ENCODE data around the gene FHAD1. TPM values are rescaled to one million over a fixed set of nuclear protein-coding genes. Genes with fewer than 3 reads are reported as not detected.
"Not testable (repeated sequence)": the region's sequence is repeated elsewhere in the genome, so short reads cannot be mapped to it uniquely, and the experiment has no call there.

FHAD1 gene
- total RNA-seq, 1 donor from 2014 or later, result not detected

GRCh38 chr1:15275921-15276683, 29.1 kb downstream of the FHAD1 start:
- ATAC-seq (peak; percentile 45), DNase-seq (ENCODE audit: low spot score) (no peak)

- DNase-seq (ENCODE audit: low spot score), result no peak
- no peak for ATAC-seq
Measured at GRCh38 chr1:15276691-15277446, 29.8 kb downstream of the FHAD1 start.

GRCh38 chr1:15277447-15277838, 30.4 kb downstream of the FHAD1 start:
- DNase-seq (ENCODE audit: low spot score) (no peak), ATAC-seq (no peak)

GRCh38 chr1:15277933-15278332, 30.9 kb downstream of the FHAD1 start:
- no peak for DNase-seq (ENCODE audit: low spot score)
- ATAC-seq, result no peak

GRCh38 chr1:15279576-15280230, 32.7 kb downstream of the FHAD1 start:
- ATAC-seq, result no peak

DNA sequence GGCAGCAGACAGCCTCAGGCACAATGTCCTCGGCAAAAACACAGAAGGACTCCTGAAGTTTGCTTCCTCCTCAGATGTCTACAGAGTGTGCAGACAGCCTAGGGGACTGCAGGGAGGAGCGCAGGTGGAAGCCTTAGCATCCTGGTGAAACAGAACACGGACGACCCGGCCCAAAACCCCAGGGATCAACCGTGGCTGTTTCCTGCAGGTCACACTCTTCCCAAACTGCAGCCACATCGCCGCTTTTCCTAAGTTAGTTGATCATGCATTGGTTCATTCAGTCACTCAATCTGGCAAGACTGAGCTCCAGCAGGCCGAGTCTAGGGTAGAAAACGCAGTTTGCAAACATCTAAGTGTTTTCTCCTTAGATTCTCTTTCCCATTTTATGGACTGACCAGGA, 33.4 kb downstream of the FHAD1 start:
- ATAC-seq (no peak), DNase-seq (ENCODE audit: low spot score) (no peak)

More at GRCh38 chr1:15279576-15280230, 32.7 kb downstream of the FHAD1 start:
- DNase-seq (ENCODE audit: low spot score), result no peak

GRCh38 chr1:15282038-15282437, 35.0 kb downstream of the FHAD1 start:
- ATAC-seq (peak; percentile 54), DNase-seq (ENCODE audit: low spot score) (no peak)

DNA sequence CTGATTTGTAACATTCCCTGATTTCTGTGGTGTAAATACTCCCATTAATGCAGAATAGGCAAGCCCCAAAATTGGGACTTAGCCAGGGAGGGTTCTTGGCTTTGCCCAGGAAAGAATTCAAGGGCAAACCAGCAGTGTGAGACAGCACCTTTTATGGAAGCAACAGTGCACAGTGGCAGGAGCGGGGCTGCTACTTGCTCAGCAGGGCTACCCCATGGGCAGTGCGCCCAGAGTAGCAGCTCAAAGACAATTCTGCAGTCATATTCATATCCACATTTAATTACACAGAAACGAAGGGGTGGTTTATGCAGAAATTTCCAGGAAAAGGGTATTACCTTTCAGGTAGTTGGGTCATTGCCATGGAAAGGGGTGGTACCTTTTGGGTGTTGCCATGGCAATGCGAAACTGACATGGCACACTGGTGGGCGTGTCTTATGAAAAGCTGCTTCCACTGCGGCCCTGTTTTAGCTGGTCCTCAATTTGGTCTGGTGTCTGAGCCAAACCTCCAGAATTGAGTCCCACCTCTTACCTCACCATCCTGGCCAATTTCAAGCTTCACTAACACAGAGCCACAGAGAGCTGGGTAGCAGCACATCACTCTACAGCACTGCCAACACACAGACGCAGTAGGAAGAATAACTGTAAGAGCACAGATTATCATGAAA, 35.9 kb downstream of the FHAD1 start:
- ATAC-seq, result no peak
- DNase-seq (ENCODE audit: low spot score), result no peak

DNA sequence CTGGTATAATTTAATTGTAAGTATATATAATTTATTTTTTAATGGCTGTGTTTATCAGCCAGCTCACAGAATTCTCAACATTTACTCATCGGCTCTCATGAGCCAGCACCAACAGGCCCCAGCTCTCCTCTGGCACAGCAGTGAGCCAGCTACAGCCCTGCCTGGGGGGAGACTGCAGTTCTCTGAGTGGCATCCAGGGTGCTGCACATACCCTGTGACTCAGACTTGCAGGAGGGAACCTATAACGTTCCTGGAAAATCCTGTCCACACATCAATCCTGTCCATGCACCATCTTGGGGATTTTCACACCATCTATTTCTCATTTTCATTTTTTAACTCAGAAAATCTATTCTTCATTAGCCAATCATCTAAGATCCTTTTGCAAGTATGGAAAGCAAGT, 36.5 kb downstream of the FHAD1 start:
- DNase-seq (ENCODE audit: low spot score) (no peak), ATAC-seq (no peak)

DNA sequence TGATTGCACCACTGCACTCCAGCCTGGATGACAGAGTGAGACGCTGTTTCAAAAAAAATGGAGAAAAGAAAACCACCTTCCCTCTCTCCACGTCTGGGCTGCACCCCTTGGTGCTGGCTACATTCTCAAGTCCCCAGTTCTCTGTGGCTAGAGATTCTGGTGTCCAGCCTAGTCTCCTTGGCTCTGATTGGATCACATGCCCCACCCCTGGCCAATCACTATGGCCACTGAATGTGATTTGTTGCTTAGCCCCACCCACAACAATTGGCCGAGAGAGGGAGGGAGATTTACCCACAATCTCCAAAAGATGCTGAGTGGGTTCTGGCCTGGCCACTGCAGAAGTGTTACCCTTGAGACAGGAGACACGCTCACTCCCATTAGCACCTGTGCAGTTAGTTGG, 39.4 kb downstream of the FHAD1 start:
- ATAC-seq (no peak), DNase-seq (ENCODE audit: low spot score) (no peak)

GRCh38 chr1:15287035-15287979, 40.3 kb downstream of the FHAD1 start:
- no peak for ATAC-seq
- no peak for DNase-seq (ENCODE audit: low spot score)

- DNase-seq (ENCODE audit: low spot score) (no peak), ATAC-seq (peak; percentile 26)
Measured at GRCh38 chr1:15288173-15288926, 41.3 kb downstream of the FHAD1 start.

GRCh38 chr1:15289251-15289651, 42.2 kb downstream of the FHAD1 start:
- ATAC-seq (no peak), DNase-seq (ENCODE audit: low spot score) (no peak)

GRCh38 chr1:15290382-15290781, 43.4 kb downstream of the FHAD1 start:
- DNase-seq (ENCODE audit: low spot score), result no peak

GRCh38 chr1:15295696-15296095, 48.7 kb downstream of the FHAD1 start:
- ATAC-seq, result no peak
- DNase-seq (ENCODE audit: low spot score), result no peak

More at GRCh38 chr1:15290382-15290781, 43.4 kb downstream of the FHAD1 start:
- ATAC-seq, result no peak

DNA sequence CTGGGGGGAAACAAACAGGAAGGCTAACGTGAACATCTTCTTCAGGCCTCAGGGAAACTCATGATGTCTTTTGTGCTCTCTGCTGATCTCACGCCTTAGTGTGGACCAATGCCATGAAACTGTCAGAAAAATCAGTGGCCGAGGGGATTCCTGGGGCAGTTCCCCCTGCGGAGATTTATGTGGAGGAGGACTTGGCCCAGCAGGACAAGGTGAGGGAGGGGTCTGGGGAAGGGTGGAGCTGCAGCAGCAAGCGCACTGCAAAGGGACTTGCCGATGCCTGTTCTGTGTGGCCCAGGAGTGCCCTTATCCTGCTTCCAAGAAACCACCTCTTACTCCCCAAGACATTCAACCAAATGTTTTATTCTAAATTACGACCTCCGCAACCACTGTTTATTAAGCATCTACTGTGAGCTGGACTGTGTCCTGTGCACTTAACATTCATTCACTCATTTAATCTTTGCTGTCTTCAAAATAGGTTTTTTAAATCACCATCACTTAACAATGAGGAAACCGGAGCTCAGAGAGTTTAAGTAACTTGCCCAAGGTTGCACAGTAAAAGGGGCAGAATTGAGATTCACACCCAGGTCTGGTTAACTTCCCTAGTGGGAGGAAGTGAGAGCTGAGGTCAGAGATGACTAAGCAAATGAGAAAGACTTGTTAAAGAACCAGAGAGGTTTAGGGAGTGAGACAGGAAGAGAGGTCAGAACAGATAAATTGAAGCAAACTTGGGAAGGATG, 49.7 kb downstream of the FHAD1 start:
- no peak for DNase-seq (ENCODE audit: low spot score)

DNA sequence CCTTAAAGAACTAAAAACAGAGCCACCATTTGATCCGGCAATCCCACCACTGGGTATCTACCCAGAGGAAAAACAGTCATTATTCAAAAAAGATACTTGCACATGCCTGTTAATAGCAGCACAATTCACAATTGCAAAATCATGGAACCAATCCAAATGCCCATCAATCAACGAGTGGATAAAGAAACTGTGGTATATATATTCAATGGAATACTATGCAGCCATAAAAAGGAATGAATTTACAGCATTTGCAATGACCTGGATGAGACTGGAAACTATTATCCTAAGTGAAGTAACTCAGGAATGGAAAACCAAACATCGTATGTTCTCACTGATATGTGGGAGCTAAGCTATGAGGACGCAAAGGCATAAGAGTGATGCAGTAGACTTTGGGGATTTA, 51.0 kb downstream of the FHAD1 start:
- not testable (repeated sequence) for DNase-seq (ENCODE audit: low spot score); ATAC-seq

More for the DNA sequence above, 49.7 kb downstream of the FHAD1 start:
- ATAC-seq, result no peak

DNA sequence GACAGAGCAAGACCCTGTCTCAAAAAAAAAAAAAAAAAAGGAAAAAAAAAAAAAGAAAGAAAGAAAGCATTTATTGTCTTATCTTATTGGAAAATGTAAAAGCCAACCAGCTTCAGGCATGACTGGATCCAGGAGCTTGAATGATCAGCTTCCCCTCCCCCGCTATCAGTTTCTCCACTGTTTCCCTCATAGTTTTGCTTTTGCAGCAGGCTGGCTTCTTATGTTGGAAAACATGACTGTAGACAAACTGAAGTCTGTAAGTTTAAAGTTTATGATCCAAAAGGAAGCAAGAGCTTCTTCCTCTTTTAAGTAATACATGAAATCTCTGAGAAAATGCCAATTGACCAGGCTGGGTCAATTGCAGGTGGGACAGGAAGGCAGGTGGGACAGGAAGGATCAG, 52.2 kb downstream of the FHAD1 start:
- DNase-seq (ENCODE audit: low spot score), result no peak
- no peak for ATAC-seq

DNA sequence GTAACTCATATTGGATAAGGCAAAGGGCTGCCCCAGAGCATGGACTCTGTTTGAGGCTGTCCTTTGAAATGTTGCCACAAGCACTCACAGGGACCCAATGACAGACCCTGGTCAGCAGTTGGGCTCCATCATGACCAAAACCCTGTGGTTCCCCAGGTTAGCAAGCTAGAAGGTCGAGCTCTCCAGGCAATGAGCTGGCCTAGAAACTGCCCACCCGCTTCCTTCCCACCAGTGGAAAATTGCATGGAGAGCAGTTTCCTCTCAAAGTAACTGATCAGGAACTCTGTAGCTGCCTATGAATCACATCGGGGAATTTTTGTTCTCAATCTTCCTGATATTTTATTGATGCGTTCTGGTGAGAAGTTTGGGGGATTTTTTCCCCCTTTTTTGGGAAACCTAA, 52.8 kb downstream of the FHAD1 start:
- ATAC-seq (no peak), DNase-seq (ENCODE audit: low spot score) (no peak)

Data from left lobe of liver (tissue), 2 donors.